Activated T-cell treated with anti-CD3 and anti-CD28 coated beads, Interleukin-2, amount 50 U/mL, for 1 hour (primary cell): ENCODE measurements around the gene CNPY1.
"Not testable (repeated sequence)": the region's sequence is repeated elsewhere in the genome, so short reads cannot be mapped to it uniquely, and the experiment has no call there.

ENCODE experiments used
- DNase-seq: peaks from one replicate; pipeline ENCODE4 v3.0.0-alpha.2; 2020

CNPY1 gene

DNA sequence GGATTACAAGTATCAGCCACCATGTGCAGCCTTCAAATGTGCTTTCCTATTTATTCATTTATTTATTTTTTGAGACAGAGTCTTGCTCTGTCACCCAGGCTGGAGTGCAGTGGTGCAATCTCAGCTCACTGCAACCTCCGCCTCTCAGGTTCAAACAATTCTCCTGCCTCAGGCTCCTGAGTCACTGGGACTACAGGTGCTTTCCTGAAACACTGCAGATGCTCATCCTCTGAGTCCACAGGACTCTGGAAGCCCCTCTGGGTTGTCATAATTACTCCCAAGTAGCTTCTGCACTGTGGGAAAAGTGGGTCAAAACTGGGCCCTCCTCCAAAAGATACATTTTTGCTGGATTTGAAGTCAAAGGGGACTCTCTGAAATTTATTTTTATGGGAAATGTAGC lies at the start of gene CNPY1:
CNPY1 (minus strand) TSS at position 111 of the 400 bp plus-strand sequence. CDS start 630 bp downstream, outside the sequence.
- not testable (repeated sequence) for DNase-seq

DNA sequence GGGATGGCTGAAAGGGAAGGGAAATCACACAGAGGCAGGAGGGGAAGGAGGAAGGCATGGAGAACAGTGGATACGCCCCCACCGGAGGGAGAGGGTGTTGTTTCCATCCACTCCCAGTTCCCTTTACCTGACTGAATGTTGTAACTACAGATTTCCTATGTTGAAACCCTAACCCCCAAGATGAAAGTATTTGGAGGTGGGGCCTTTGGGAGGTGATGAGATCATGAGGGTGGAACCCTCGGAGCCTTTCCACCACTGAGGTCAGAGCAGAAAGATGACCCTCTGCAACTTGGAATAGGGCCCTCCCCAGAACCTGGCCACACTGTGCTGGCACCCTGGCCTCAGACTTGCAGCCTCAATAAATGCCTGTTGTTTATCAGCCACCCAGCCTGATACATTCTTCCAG lies 48.6 kb upstream of the CNPY1 start:
- DNase-seq: no peak

DNA sequence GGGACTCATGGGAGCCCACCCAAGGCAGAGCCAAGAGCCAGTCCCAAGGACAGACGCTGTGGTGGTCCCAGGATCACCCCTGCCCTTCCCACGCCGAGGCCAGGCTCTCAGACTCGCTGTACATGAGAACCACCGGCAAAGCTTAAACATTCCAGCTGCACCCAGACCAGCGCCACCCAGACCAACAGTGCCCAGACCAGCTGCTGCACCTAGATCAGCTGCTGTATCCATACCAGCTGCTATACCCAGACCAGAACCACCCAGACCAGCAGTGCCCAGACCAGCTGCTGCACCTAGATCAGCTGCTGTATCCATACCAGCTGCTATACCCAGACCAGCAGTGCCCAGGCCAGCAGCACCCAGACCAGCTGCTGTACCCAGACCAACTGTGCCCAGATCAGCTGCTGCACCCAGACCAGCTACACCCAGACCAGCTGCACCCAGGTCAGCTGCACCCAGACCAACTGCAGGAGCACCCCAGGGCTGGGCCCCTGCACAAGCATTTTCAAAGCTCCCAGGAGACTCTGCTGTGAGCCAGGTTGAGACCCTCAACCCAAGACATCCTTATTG lies 47.9 kb upstream of the CNPY1 start:
- no peak for DNase-seq

DNA sequence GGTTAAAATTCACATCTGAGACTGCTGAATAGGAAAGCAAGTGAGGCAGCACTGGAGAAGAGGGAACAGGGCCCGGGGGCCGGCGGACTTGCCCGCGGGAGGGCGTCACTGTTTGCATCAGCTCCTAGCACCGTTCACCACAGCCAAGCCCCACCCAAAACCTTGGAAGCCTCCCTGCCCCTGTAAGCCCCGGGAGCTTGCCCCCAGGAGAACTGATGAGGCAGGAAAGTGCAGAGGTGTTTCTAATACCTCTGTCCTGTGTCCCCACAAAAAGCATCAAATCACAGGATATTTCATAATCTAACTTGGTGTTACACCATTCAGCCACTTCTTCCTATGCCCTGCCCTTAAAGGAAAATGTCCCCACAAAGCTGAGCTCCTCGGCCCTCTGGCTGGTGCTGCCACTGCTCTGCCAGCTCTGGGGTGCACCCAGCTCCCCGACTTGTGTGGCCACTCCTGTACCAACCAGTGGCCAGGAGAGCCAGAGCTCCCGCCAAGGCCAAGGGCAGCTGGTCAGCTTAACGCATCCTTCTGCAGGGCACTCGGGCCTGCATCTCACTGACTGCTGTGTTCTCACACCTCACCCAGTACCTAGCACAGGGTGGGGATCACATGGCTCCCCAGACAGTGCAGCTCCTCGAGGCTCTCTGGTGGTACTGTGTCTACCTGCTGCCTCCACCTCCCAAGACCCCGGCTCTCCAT lies 47.3 kb upstream of the CNPY1 start:
- no peak for DNase-seq

DNA sequence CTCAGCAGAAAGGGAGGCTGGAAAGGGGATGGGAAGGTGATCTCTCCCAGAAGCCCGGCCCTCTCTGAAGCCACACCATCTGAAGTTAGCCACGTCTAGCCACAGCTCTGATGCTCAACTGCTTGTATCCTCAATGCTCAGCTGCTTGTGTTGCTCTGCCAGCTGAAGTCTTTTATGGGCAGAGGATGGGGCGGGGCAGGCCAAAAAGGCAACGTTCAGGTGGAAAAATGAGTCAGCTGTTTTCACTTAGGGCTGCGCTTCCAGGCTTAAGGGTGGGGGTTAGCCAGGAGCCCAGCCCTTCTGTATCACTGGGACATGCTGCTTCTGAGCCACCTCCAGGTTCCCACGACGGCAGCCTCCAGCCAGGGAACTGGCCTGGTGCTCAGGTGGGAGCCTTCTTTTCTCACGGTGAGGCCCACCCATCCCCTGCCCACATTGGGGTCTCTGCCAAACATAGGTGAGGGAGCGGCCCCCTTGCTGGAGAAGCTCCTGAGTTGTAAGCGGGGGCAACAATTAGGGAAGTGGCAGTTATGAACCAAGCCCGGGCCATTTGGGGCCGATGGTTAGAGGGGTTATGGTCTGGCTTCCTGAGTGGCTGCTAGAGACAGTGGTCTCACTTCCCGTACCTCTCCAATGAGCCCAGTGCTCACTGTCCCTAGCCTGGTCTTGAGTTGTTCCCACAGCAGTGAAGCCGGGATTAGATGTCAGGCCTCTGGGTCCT lies 44.9 kb upstream of the CNPY1 start:
- no peak for DNase-seq

DNA sequence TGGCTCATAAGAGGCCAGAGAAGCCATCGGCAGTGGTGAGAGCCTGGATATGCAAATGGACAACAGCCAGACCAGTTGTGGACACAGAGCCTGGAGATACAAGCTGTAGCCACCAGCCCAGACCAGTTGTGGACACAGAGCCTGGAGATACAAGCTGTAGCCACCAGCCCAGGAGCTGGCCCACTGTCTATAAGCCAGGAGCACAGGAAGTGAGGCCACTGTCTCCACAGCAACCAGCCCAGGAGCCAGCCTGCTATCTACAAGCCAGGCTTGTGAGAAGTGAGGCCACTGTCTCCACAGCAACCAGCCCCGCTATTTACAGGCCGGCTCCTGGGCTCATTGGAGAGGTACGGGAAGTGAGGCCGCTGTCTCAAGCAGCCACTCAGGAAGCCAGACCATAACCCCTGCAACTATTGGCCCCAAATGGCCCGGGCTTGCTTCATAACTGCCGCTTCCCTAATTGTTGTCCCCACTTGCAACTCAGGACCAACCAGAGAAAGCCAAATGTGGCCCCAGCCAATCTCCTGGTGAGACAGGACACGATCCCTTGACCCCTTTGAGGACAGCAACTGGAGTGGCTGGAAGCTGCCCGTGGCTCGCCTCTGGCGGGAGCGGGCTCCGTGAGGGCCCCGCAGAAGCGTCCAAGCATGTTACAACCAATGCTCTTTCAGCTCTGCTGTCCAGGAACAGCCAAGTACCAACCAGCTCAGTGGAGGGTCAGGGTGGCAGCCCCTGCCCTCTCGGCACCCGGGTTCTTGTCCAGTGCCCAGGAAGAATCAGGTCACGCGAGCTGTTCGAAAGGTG lies 44.1 kb upstream of the CNPY1 start:
- DNase-seq: no peak

DNA sequence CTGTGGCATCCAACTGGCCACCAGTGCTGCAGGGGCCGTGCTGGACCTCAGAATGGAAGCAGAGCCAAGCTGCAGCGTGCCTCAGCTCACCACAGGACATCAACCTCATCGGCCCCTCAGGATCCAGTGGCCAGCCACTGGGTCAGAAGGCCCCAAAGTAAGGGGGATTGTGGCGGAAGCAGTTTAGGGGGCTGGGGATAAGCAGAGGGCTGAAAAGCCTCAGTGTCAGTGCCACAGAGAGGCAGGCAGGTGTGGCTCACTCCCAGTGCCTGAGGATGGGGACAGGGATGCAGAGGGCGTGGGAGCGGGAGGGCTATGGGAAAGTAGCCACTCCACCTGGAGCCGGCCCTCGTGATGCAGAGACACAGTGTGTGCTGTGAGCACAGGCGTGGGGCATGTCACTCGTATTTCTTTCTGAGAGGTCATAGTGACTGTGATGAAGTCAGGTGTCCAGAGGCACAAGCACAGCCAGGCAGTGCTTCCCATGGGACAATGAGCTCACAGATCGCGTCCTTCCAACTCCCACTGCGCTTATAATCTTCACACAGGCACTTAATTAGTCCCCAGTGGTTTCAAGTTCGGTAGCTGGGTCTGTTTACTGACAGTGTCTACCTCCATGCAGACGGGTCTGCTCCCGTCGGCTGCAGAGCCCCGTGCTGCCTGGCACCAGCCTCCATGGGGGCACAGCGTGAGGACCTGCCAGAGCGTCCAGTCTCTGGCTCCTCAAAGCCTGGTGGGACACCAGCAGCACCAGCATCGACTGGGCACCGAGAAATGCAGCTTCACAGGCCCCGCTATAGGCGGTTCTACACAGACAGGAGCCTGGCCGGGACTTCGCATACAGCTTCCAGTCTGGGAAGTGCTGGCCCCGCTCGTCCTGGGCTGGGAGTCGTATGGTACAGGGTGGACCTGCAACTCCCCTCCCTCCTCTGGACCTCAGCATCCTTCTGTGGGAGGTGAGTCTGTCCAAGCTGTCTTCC lies 42.9 kb upstream of the CNPY1 start:
- no peak for DNase-seq

DNA sequence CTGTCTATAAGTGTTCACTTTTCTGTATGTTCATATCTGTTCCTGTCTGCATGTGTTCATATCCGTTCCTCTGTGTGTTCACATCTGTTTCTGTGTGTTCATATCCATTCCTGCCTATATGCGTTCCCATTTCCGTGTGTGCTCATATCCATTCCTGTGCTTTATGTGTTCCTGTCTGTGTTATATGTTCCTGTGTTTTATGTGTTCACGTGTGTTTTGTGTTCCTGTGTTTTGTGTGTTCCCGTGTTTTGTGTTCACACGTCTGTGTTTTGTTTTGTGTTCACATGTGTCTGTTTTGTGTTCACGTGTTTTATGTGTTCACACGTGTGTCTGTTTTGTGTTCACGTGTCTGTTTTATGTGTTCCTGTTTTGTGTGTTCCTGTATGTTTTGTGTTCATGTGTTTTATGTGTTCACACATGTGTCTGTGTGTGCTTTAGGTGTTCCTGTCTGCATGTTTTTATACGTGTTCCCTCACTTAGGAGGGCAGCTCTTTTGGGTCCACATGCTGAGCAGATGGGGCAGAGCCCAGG lies 42.2 kb upstream of the CNPY1 start:
- DNase-seq: no peak

DNA sequence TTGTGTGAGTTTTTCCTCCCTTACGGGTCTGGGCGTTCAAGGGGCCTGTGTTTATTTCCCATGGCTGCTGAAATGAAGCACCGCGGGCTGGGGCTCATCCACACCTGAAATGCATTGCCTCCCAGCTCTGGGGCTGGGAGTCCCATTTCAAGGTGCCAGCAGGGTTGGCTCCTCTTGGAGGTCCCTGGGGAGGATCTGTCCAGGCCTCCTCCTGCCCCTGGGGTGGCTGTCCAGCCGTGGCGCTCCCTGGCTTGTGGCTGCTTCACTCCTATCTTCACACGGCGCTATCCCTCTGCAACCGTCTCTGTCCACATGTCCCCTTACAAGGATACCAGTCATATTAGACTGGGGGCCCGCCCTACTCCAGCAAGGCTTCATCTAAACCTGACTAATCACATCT lies 41.1 kb upstream of the CNPY1 start:
- DNase-seq: no peak

DNA sequence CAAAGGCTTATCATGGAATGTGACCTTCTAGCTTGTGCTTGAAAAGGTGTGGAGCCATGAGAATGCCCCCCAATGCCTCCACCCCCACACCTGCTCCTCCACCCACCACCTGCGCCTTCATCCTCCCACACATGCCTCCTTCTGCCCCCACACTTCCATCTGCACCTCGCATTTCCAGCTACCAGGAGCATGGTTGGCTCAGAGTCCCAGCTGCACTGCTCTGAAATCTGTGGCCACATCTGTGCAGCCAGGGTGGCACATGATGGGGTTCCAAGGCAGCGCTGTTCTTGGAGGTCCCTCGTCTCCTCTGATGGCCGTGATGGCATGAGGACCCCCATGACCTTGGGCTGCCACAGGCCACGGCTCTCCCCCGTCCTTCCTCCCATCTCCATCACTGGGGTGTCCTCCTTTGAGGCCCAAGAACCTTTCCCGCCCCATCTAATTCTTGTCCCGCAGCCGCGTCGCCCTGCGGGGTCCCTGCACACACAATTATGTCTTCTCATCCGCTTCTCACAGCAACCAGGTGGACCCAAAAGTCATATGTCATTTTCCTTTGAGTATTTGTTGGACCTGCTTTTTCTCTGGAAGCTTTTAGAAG lies 40.6 kb upstream of the CNPY1 start:
- DNase-seq: no peak

DNA sequence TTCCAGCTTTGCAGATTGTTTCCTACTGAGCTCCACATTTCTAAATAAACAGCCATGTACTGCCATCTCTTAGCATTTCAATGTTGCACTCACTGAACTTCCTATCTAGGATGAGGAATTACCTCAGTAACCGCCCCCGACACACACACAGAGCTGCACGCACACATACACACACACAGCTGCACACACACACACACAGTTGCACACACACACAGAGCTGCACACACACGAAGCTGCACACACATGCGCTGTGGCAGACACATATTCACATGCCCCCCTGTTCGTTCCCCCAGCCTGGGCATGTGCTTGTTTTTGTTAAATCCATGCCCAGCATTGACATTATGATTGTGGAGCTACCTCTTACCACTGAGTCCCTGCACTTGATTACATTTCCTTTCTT lies 39.6 kb upstream of the CNPY1 start:
- DNase-seq: no peak

DNA sequence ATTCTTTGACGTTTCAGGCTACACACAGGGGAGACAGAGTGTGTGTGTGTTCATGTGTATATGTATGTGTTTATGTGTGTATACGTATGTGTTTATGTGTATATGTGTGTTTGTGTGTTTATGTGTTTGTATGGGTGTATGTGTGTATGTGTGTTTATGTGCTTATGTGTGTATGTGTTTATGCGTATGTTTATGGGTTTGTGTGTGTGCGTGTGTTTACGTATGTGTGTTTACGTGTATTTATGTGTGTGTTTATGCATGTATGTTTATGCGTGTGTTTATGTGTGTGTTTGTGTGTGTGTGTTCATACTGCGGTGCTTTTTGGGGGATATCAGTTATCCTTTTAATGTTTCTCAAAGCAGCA lies 39.2 kb upstream of the CNPY1 start:
- no peak for DNase-seq

DNA sequence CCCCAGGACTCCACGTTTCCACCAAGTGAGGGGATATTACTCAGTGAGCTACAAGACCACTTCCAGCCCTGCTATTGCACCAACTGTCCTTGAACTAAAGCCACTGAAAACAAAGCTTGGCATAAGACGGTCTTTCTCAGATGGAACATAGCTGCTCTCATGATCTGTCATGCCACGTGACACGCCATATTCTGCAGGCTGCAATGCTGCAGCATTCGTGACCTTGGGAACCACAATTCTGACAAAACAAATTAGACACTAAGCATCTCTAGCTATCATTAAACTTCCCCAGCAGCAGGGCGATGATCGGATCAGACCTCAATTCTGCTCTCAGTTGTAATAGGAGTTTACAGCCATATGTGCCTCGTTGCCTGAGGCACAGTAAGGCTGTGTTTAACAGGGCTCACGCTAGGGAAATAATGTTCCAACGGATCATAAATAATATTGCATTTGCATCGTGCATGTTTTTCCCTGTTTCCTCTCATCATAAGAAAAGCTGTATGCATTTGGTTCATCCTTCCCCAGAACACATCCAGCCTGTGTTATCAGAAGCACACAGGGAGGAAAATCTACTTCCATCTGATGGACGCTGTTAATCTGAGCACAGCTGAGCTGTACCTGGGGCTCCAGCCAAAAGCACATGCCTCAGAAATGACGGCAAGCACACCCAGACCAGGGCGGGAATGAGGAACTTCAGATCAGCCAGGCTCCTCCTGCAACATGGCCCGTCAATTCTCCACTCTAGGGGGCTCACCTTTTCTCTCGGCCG lies 38.6 kb upstream of the CNPY1 start:
- DNase-seq: no peak

DNA sequence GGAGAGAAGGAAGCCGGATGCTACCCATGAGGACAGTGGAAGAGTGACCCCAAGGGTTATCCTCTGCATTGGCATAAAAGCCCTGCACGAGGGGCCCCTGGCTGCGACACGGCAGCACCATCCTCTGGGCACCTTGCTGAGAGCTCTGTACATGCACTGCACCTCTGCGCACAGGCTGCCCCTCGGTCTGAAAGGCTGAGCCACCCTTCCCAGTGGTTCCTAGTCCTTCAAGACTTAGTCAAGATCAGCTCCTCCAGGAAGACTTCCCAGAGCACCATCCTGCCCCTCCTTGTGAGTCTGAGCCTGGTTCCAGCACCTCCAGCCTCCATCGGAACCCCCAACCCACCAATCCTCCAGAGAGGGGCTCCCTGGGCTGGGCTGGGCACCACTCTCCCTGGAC lies 37.9 kb upstream of the CNPY1 start:
- DNase-seq: no peak

DNA sequence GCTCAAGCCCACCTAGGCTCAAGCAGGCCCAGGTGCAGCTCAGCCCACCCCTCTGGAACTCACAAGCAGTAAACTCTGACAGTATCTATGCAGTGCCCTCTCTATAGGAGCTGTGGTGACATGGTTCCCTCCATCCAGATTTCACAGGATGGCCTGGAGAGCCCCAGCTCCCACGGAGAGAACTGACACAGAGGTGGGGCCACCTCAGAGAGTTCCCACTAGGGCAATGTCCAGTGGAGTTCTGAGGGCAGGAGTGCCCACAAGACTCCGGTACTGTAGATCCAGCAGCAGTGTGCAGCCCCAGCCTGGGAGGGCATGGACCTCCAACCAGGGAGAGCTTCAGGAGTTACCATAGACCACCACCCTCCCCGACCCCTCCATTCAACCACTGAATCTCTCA lies 37.3 kb upstream of the CNPY1 start:
- DNase-seq: no peak

DNA sequence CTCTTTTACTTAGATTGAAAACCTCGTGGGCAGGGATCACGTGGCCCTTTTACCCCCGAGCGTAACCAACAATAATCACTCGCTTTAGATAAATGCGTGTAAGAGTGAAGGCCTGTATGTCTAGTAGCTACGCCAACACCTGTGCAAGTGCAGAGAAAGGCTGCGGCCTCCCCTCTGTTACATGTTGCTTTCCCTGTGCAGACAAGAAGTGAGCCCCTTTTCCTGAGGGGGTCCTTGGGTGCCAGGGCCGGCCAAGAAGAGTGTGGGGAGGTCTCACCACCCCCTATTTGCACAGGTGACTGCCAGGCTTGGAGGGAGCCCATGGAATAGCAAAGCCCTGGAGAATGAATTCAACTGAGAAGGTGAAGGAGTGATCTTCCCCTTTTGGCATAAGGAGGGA lies 35.6 kb upstream of the CNPY1 start:
- DNase-seq: no peak

DNA sequence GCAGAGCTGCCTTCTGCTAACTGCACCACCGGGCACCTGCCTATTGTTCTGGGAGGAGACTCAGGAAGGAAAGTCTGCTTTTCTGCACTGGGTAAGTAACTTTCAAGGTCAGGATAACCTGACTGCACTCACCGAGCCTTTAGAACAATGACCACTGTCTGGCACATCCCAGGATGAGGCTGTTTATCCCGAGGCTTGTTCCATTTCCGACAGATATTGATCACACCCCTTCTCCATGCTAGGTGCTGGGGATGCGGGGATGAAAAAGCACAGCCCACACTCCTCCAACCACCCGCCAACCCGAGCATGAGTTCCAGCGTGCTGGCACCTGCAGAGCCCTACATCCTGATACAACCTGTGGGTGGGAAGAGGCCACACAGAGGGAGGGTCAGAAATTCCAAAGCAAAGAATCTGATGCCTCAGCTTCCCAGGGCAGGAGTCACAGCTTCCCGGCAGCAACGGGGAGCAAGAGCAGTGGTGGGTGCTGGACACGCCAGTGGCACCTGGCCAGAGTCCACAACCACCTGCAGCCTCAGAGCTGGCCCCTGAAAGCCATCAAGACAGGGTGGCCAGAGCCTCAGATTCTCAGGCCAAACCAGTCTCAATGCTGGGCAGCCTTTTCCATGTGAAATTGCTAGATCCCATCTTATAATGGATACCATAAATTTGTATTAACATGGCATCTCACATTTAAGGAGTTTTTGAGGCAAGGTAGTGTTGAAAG lies 34.9 kb upstream of the CNPY1 start:
- no peak for DNase-seq

DNA sequence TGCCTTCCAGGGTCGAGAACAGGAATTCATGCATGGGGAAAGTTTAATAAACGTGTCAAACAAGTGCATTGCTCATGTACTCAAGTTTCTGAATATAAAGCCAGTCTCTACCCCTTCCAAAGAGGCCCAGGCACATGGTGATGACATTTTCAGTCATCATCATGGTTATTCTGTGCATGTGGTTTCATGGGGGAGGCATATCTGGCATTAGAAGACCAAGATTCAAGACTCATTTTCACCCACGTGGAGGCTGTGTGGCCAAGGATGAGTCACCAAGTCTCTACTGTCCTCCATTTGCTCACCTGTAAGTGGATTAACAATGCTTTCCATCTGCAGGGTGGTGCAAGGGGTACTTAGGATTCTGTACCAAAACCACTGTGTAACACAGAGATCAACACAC lies 34.0 kb upstream of the CNPY1 start:
- no peak for DNase-seq

DNA sequence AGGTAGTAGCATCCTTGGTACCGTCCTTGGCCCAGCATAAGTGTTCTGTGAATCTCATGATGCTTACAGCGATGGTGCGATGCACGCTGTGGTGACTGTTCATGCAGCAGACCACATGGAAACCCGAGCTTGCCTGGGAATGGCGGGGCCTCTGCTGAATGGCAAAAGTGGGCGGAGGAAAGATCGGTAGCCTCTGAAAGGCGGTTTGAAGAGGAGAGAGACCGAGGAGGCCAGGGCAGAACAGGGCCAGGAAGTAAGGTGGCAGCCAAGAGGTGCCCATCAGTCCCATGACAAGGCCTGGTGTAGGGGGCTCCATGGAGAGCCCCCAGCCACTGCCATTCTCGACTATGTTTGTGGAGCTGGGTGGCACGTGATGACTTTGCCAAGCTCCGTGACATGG lies 33.2 kb upstream of the CNPY1 start:
- no peak for DNase-seq

DNA sequence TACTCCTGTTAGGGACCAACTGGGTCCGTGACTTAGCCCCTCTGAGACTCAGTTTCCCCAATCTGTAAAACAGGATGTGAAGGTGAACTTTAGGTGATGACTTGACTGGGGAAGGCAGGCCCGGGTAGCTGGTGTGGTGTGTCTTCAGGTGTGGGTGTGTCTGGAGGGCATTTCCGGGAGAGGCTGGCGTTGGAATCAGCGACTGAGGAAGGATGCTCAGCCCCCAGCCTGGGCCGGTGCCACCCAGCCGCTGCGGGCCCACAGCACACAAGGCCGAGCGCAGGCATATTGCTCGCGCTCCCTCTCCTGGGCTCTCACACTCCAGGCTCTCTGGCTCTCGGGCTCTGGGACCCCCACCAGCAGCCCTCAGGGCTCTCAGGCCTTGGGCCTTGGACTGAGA lies 31.7 kb upstream of the CNPY1 start:
- no peak for DNase-seq
